ENCODE results near the gene PATE1. TPM values are rescaled to one million over a fixed set of nuclear protein-coding genes. Genes with fewer than 3 reads are reported as not detected.

Gene PATE1
- total and polyA plus RNA-seq, 10 of the 15 experiments (the other 5 are each of a cell fraction or from before 2014, with no cell fraction given) = not detected

- ChIA-PET CTCF (no interaction called here), RAD21 (ENCODE audit: unreplicated experiment) (no interaction called here), POLR2A (no interaction called here), SMC1A (ENCODE audit: uncharacterized antibody, unreplicated experiment) (interaction anchor here (0.8 kb wide), 1 partner anchor 42 kb away, joined by 3 read pairs; no protein-coding TSS in a partner anchor)
- no peak overlapping the region for H2AFZ ChIP-seq (ENCODE audit: control insufficient read depth, low read depth, low read length)
- H3K4me3 ChIP-seq = no peak overlapping the region
- DNase-seq (ENCODE audit: low read depth, low spot score) (no peak), FAIRE-seq (no peak), ATAC-seq (no peak)
- no peaks in the 10 kb centered on the region for H4K20me1 ChIP-seq (ENCODE audit: control insufficient read depth, insufficient read depth)
- H3K4me2 ChIP-seq (ENCODE audit: control insufficient read depth, insufficient read depth) = no peak overlapping the region
- BruUV-seq (replicated peaks) = no TSS peak
- WGBS (ENCODE audit: insufficient coverage, insufficient replicate concordance, low lambda C conversion rate, missing lambda C conversion rate) = 29% methylated on average over 3 of the region's 3 CpGs
- H3K9me3 ChIP-seq (replicated peaks; ENCODE audit: control insufficient read depth, insufficient read depth, low read length) = no peaks in the 10 kb centered on the region
- no peak overlapping the region for H3K27ac ChIP-seq (ENCODE audit: control insufficient read depth, insufficient read depth)
- no peak overlapping the region for H3K9ac ChIP-seq (ENCODE audit: control insufficient read depth, insufficient read depth, low read length)
- H3K4me1 ChIP-seq (ENCODE audit: control insufficient read depth, insufficient read depth, low read length) = no peaks in the 10 kb centered on the region
- peaks cover 1 to 3% of the 10 kb centered on the region in 2 experiments; a peak in 1 of 4 replicates for H3K27me3 ChIP-seq (replicated peaks in 1 of 2; ENCODE audit: control insufficient read depth in 2 of 2, insufficient read depth in 2 of 2, low read length in 1 of 2)
- no peaks in the 10 kb centered on the region for H3K79me2 ChIP-seq (ENCODE audit: control insufficient read depth, insufficient read depth, low read length)
- in situ Hi-C loops (cut with MboI) (no loop called here), intact Hi-C loops (cut with micrococcal nuclease; ENCODE audit: unreplicated experiment) (no loop called here)
- TF ChIP-seq, protein P1, sequence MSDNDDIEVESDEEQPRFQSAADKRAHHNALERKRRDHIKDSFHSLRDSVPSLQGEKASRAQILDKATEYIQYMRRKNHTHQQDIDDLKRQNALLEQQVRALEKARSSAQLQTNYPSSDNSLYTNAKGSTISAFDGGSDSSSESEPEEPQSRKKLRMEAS (IDR thresholded peaks at IDR 0.05; ENCODE audit: low read depth, low read length) = no peak
- no peak for TF ChIP-seq RELA (IDR thresholded peaks at IDR 0.05; ENCODE audit: borderline replicate concordance, partially characterized antibody)
- no peak for TF ChIP-seq ASH2L (IDR thresholded peaks at IDR 0.05; ENCODE audit: borderline replicate concordance, low read depth)
- TF ChIP-seq ZBTB4 (CRISPR knock-in tag; IDR thresholded peaks at IDR 0.05) = no peak
- TF ChIP-seq HDAC6 (IDR thresholded peaks at IDR 0.05; ENCODE audit: unreplicated experiment) = no peak
- no peak for TF ChIP-seq RAD21 (IDR thresholded peaks at IDR 0.05; ENCODE audit: insufficient read depth, low read depth, low read length)
- no peaks in the 10 kb centered on the region for H3K36me3 ChIP-seq (ENCODE audit: control insufficient read depth in 2 of 2, insufficient read depth in 2 of 2, low read length in 1 of 2)
Measured at GRCh38 chr11:125728969-125729368, 17.1 kb upstream of the PATE1 start.

Data from GM12878 (cell line).